Activated CD8-positive, alpha-beta memory T cell treated with anti-CD3 and anti-CD28 coated beads, Interleukin-2, amount 10 ng/mL, durations not matched to agents 7 days and 5 days (primary cell): Measurements from ENCODE around the gene GFOD2. TPM values are rescaled to one million over a fixed set of nuclear protein-coding genes. Genes with fewer than 3 reads are reported as not detected.

Experiments used
- ATAC-seq: fragments of 150-1000 bp; cut with Tn5 transposase; one replicate; pipeline ENCODE4 v1.10.0; 2021; ENCODE audit warnings: moderate library complexity
- CTCF ChIA-PET: fragments of 350-600 bp; sonication (Branson Sonifier 250); formaldehyde crosslinking; loops from one replicate; lab custom pipeline; 2021; ENCODE audit warnings: antibody characterized with exemption; lab: Charles Lee
- DNase-seq: peaks from one replicate; pipeline ENCODE4 v3.0.0-alpha.2; 2020
- H3K27ac Mint-ChIP-seq: one replicate; pipeline ENCODE4 v1.8.0; 2021; ENCODE audit warnings: mild to moderate bottlenecking, mixed read lengths
- H3K27me3 Mint-ChIP-seq: one replicate; pipeline ENCODE4 v1.8.0; 2021; ENCODE audit warnings: mixed read lengths
- H3K36me3 Mint-ChIP-seq: one replicate; pipeline ENCODE4 v1.8.0; 2021; ENCODE audit warnings: mild to moderate bottlenecking, mixed read lengths
- H3K4me1 Mint-ChIP-seq: one replicate; pipeline ENCODE4 v1.8.0; 2021; ENCODE audit warnings: mixed read lengths
- H3K4me3 Mint-ChIP-seq: one replicate; pipeline ENCODE4 v1.8.0; 2021; ENCODE audit warnings: mild to moderate bottlenecking, moderate library complexity, mixed read lengths
- H3K9me3 Mint-ChIP-seq: one replicate; pipeline ENCODE4 v1.8.0; 2022; ENCODE audit warnings: low read depth, mixed read lengths
- total RNA-seq, 2 experiments: library from RNA; stranded (reverse); gene quantifications; one replicate each; pipeline ENCODE4 v1.2.3, GENCODE V29; 2021

GFOD2 gene
- total RNA-seq, 2 experiments from 2014 or later: 15.1 to 15.8 TPM

- CTCF ChIA-PET: interaction anchor here (0.6 to 17.7 kb wide), 30 partner anchors 8 to 262 kb away, joined by 3 to 199 read pairs (median 5); partner anchors contain the start of genes ACD, CARMIL2, CENPT and NUTF2
- Mint-ChIP-seq H3K4me1 (peaks cover under 1% of the 10 kb centered on the region), H3K27me3 (no peaks in the 10 kb centered on the region), H3K9me3 (no peaks in the 10 kb centered on the region), H3K27ac (no peak overlapping the region), H3K4me3 (no peak overlapping the region), H3K36me3 (no peaks in the 10 kb centered on the region)
- peak; percentile 37 for ATAC-seq
- peak; percentile 70 for DNase-seq
Observed at GRCh38 chr16:67672739-67673662, 46.1 kb downstream of the GFOD2 start.

GRCh38 chr16:67672306-67672705, 46.8 kb downstream of the GFOD2 start:
- no peaks in the 10 kb centered on the region for H3K36me3 Mint-ChIP-seq

GRCh38 chr16:67669499-67670101, 49.5 kb downstream of the GFOD2 start:
- H3K9me3 Mint-ChIP-seq: no peaks in the 10 kb centered on the region
- no peak for DNase-seq
- CTCF ChIA-PET: interaction anchor here (0.6 to 17.7 kb wide), 9 partner anchors 9 to 164 kb away, joined by 3 to 199 read pairs (median 5); partner anchors contain the start of gene ACD
- no peak overlapping the region for H3K4me3 Mint-ChIP-seq
- H3K36me3 Mint-ChIP-seq: no peaks in the 10 kb centered on the region
- ATAC-seq: no peak
- H3K4me1 Mint-ChIP-seq: peaks cover 12% of the 10 kb centered on the region
- H3K27ac Mint-ChIP-seq: no peak overlapping the region
- no peaks in the 10 kb centered on the region for H3K27me3 Mint-ChIP-seq

More at GRCh38 chr16:67672306-67672705, 46.8 kb downstream of the GFOD2 start:
- Mint-ChIP-seq H3K4me1 (peaks cover 4% of the 10 kb centered on the region), H3K9me3 (no peaks in the 10 kb centered on the region), H3K27ac (no peak overlapping the region), H3K27me3 (no peaks in the 10 kb centered on the region), H3K4me3 (no peak overlapping the region)
- DNase-seq (no peak), ATAC-seq (no peak)
- CTCF ChIA-PET: interaction anchor here (0.6 to 17.7 kb wide), 29 partner anchors 9 to 263 kb away, joined by 3 to 199 read pairs (median 5); partner anchors contain the start of genes ACD, CARMIL2, CENPT and NUTF2

GRCh38 chr16:67668495-67669157, 50.5 kb downstream of the GFOD2 start:
- Mint-ChIP-seq H3K36me3 (no peaks in the 10 kb centered on the region), H3K27me3 (no peaks in the 10 kb centered on the region), H3K4me3 (no peak overlapping the region), H3K4me1 (peaks cover 12% of the 10 kb centered on the region), H3K27ac (peak overlapping the region; percentile 57), H3K9me3 (no peaks in the 10 kb centered on the region)
- ATAC-seq (no peak), DNase-seq (peak; percentile 58)
- CTCF ChIA-PET: interaction anchor here (0.6 to 17.7 kb wide), 18 partner anchors 10 to 267 kb away, joined by 3 to 199 read pairs (median 4); partner anchors contain the start of genes ATP6V0D1 and CARMIL2

GRCh38 chr16:67667817-67668494, 51.2 kb downstream of the GFOD2 start:
- no peaks in the 10 kb centered on the region for H3K36me3 Mint-ChIP-seq
- H3K9me3 Mint-ChIP-seq: no peaks in the 10 kb centered on the region
- CTCF ChIA-PET: interaction anchor here (0.6 to 17.7 kb wide), 27 partner anchors 9 to 268 kb away, joined by 3 to 199 read pairs (median 4); partner anchors contain the start of genes ATP6V0D1, CARMIL2, CTCF and RANBP10
- no peaks in the 10 kb centered on the region for H3K27me3 Mint-ChIP-seq
- no peak overlapping the region for H3K4me3 Mint-ChIP-seq
- no peak overlapping the region for H3K27ac Mint-ChIP-seq
- H3K4me1 Mint-ChIP-seq: peaks cover 12% of the 10 kb centered on the region
- ATAC-seq: peak; percentile 81
- peak; percentile 90 for DNase-seq

- Mint-ChIP-seq H3K27ac (peak overlapping the region; percentile 77), H3K27me3 (no peaks in the 10 kb centered on the region), H3K36me3 (no peaks in the 10 kb centered on the region), H3K4me1 (peaks cover 12% of the 10 kb centered on the region), H3K4me3 (peak overlapping the region; percentile 76), H3K9me3 (no peaks in the 10 kb centered on the region)
- CTCF ChIA-PET: interaction anchor here (0.7 to 17.7 kb wide), 22 partner anchors 9 to 269 kb away, joined by 3 to 199 read pairs (median 4); partner anchors contain the start of genes ATP6V0D1, CARMIL2, CTCF and PSMB10
- ATAC-seq: no peak
- DNase-seq: no peak
Observed at GRCh38 chr16:67667453-67667816, 51.7 kb downstream of the GFOD2 start.

- DNase-seq (peak; percentile 89), ATAC-seq (peak; percentile 76)
- peaks cover 13% of the 10 kb centered on the region for H3K4me1 Mint-ChIP-seq
- peak within 1 kb of the TSS; percentile 76 for H3K4me3 Mint-ChIP-seq
- CTCF ChIA-PET: interaction anchor here (0.7 to 17.7 kb wide), 24 partner anchors 8 to 269 kb away, joined by 3 to 199 read pairs (median 4); partner anchors contain the start of genes ATP6V0D1, CARMIL2, CTCF and PSMB10
- no peaks in the 10 kb centered on the region for H3K36me3 Mint-ChIP-seq
- peak within 1 kb of the TSS; percentile 77 for H3K27ac Mint-ChIP-seq
- H3K27me3 Mint-ChIP-seq: no peaks in the 10 kb centered on the region
- H3K9me3 Mint-ChIP-seq: no peaks in the 10 kb centered on the region
Observed at GRCh38 chr16:67666559-67667452, 52.3 kb downstream of the GFOD2 start, which contains the start of the genes C16orf86 and ENKD1. C16orf86 (plus strand) TSS chr16:67666814; CDS start chr16:67666971, 157 bp downstream. ENKD1 (minus strand) TSS chr16:67666750; CDS start chr16:67666442, 308 bp downstream.

GRCh38 chr16:67666032-67666551, 53.0 kb downstream of the GFOD2 start:
- DNase-seq (peak; percentile 41), ATAC-seq (peak; percentile 24)
- Mint-ChIP-seq H3K36me3 (no peaks in the 10 kb centered on the region), H3K27me3 (no peaks in the 10 kb centered on the region), H3K9me3 (no peaks in the 10 kb centered on the region), H3K4me1 (peaks cover 21% of the 10 kb centered on the region), H3K4me3 (peak overlapping the region; percentile 76), H3K27ac (no peak overlapping the region)
- CTCF ChIA-PET: interaction anchor here (0.9 to 17.7 kb wide), 11 partner anchors 17 to 270 kb away, joined by 3 to 199 read pairs (median 4); partner anchors contain the start of genes ATP6V0D1, CARMIL2 and PSMB10

GRCh38 chr16:67665598-67665997, 53.5 kb downstream of the GFOD2 start:
- CTCF ChIA-PET: interaction anchor here (0.9 to 17.7 kb wide), 8 partner anchors 15 to 184 kb away, joined by 3 to 199 read pairs (median 4); partner anchors contain the start of genes ATP6V0D1 and CARMIL2
- peak overlapping the region; percentile 70 for H3K4me3 Mint-ChIP-seq
- DNase-seq (no peak), ATAC-seq (no peak)
- no peaks in the 10 kb centered on the region for H3K27me3 Mint-ChIP-seq
- no peaks in the 10 kb centered on the region for H3K36me3 Mint-ChIP-seq
- H3K27ac Mint-ChIP-seq: no peak overlapping the region
- H3K4me1 Mint-ChIP-seq: peaks cover 22% of the 10 kb centered on the region
- H3K9me3 Mint-ChIP-seq: no peaks in the 10 kb centered on the region

- ATAC-seq: no peak
- no peaks in the 10 kb centered on the region for H3K27me3 Mint-ChIP-seq
- DNase-seq: no peak
- H3K9me3 Mint-ChIP-seq: no peaks in the 10 kb centered on the region
- peaks cover 22% of the 10 kb centered on the region for H3K4me1 Mint-ChIP-seq
- no peaks in the 10 kb centered on the region for H3K36me3 Mint-ChIP-seq
- CTCF ChIA-PET: interaction anchor here (0.9 to 17.7 kb wide), 6 partner anchors 14 to 170 kb away, joined by 3 to 199 read pairs (median 16); partner anchors contain the start of genes CARMIL2, RANBP10 and TSNAXIP1
- H3K4me3 Mint-ChIP-seq: no peak overlapping the region
- no peak overlapping the region for H3K27ac Mint-ChIP-seq
Observed at GRCh38 chr16:67664871-67665270, 54.2 kb downstream of the GFOD2 start.

GRCh38 chr16:67664258-67664657, 54.9 kb downstream of the GFOD2 start:
- no peak for ATAC-seq
- no peak overlapping the region for H3K4me3 Mint-ChIP-seq
- H3K27ac Mint-ChIP-seq: no peak overlapping the region

More at GRCh38 chr16:67664258-67664657, 54.9 kb downstream of the GFOD2 start:
- Mint-ChIP-seq H3K4me1 (peaks cover 23% of the 10 kb centered on the region), H3K9me3 (no peaks in the 10 kb centered on the region), H3K36me3 (no peaks in the 10 kb centered on the region), H3K27me3 (no peaks in the 10 kb centered on the region)
- no peak for DNase-seq
- CTCF ChIA-PET: interaction anchor here (0.8 to 17.7 kb wide), 11 partner anchors 8 to 272 kb away, joined by 3 to 199 read pairs (median 5); partner anchors contain the start of genes CARMIL2, PSMB10, RANBP10 and TSNAXIP1
